Stomach (tissue), 4 donors: ENCODE results near the gene GRIP1.

ENCODE experiments used
- CTCF ChIP-seq, 7 experiments: fragments of 450-650 bp in 4 of 7; fragments of 200-600 bp in 3 of 7; sonication (generic) in 3 of 7; IDR thresholded peaks; one replicate each; pipeline ENCODE4 v1.5.1; 2016 to 2019; ENCODE audit warnings: antibody characterized with exemption in 7 of 7, control low read depth in 2 of 7, mild to moderate bottlenecking in 1 of 7
- POLR2A ChIP-seq, 4 donors: fragments of 450-650 bp; IDR thresholded peaks; one replicate each; pipeline ENCODE4 v1.6.1; 2016; ENCODE audit warnings: antibody characterized with exemption in 4 of 4, control low read depth in 2 of 4, mild to moderate bottlenecking in 1 of 4, moderate library complexity in 1 of 4
- POLR2AphosphoS5 ChIP-seq, 3 donors: sonication (generic); formaldehyde crosslinking; IDR thresholded peaks; one replicate each; pipeline ENCODE4 v1.6.1; 2016; ENCODE audit warnings: antibody characterized with exemption in 3 of 3

- no peak for TF ChIP-seq POLR2AphosphoS5 (IDR thresholded peaks at IDR 0.05)
- no peak for TF ChIP-seq CTCF (IDR thresholded peaks at IDR 0.05)
- no peak for TF ChIP-seq POLR2A (IDR thresholded peaks at IDR 0.05)
These were observed 45.2 kb downstream of the GRIP1 start for GRCh38 chr12:66633676-66634075.
